Measurements from ENCODE around the gene PHKG2.

PHKG2 gene

DNA sequence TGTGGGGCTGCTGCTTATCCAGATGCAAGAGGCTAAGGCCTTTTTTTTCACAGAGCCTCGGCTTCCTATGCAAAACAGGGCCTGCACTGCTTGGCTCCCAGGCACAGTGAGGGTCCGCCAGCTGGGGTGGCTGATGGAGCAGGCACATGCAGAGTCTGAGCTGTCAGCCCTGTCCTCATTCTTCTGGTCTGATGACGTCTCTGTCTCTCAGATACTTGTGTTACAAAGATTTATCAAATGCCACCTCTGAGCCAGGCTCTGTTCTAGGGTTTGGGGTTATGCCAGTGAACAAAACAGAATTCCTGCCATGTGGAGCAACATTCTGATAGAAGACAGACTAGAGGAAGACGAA is 18.7 kb downstream of the PHKG2 start:
- H3K9ac ChIP-seq (ENCODE audit: low read length) = no peak overlapping the region
- no peak overlapping the region for H2AFZ ChIP-seq (ENCODE audit: low read depth, low read length)
- H4K20me1 ChIP-seq (ENCODE audit: insufficient read depth, low read length) = no peaks in the 10 kb centered on the region
- H3K79me2 ChIP-seq (ENCODE audit: low read length) = peaks cover 20% of the 10 kb centered on the region
- no peak overlapping the region for H3K4me3 ChIP-seq (ENCODE audit: low read length)
- H3K27ac ChIP-seq (ENCODE audit: low read length) = no peak overlapping the region
- no peaks in the 10 kb centered on the region for H3K9me3 ChIP-seq (ENCODE audit: insufficient read depth, low read length)
- no peak for TF ChIP-seq EZH2phosphoT487 (IDR thresholded peaks at IDR 0.05; ENCODE audit: low read depth)
- TF ChIP-seq, protein P1, sequence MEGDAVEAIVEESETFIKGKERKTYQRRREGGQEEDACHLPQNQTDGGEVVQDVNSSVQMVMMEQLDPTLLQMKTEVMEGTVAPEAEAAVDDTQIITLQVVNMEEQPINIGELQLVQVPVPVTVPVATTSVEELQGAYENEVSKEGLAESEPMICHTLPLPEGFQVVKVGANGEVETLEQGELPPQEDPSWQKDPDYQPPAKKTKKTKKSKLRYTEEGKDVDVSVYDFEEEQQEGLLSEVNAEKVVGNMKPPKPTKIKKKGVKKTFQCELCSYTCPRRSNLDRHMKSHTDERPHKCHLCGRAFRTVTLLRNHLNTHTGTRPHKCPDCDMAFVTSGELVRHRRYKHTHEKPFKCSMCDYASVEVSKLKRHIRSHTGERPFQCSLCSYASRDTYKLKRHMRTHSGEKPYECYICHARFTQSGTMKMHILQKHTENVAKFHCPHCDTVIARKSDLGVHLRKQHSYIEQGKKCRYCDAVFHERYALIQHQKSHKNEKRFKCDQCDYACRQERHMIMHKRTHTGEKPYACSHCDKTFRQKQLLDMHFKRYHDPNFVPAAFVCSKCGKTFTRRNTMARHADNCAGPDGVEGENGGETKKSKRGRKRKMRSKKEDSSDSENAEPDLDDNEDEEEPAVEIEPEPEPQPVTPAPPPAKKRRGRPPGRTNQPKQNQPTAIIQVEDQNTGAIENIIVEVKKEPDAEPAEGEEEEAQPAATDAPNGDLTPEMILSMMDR (IDR thresholded peaks at IDR 0.05; ENCODE audit: low read depth, low read length) = no peak
- no peak overlapping the region for H3K4me2 ChIP-seq (ENCODE audit: low read length)
- no peaks in the 10 kb centered on the region for H3K27me3 ChIP-seq (ENCODE audit: low read depth, low read length)
- H3K4me1 ChIP-seq (ENCODE audit: low read length) = peaks cover 10% of the 10 kb centered on the region
- peaks cover 70% of the 10 kb centered on the region for H3K36me3 ChIP-seq (replicated peaks; ENCODE audit: low read depth, low read length)

DNA sequence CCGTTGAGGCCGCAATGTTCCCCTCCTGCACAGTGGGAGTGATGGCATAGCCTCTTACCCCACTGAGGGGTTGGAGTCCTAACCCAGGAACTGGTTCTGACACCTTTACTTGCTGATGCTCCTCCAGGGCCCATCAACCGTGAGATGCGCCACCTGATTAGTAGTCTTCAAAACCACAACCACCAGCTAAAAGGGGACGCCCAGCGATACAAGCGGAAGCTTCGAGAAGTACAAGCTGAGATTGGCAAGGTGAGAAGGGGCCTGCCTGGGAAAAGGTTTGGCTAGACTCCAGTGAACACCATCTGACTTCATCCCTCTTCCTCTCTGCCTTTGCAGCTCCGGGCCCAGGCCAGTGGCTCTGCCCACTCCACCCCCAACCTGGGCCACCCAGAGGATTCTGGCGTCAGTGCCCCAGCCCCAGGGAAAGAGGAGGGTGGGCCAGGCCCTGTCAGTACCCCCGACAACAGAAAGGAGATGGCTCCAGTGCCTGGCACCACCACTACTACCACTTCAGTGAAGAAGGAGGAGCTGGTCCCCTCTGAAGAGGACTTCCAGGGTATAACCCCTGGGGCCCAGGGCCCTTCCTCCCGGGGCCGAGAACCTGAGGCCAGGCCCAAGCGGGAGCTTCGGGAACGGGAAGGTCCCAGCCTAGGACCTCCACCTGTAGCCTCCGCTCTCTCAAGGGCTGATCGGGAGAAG is 19.7 kb downstream of the PHKG2 start:
- H3K9ac ChIP-seq (ENCODE audit: low read length) = no peak overlapping the region
- H3K4me2 ChIP-seq (ENCODE audit: low read length) = no peak overlapping the region
- no peaks in the 10 kb centered on the region for H3K9me3 ChIP-seq (ENCODE audit: insufficient read depth, low read length)
- no peak overlapping the region for H3K4me3 ChIP-seq (ENCODE audit: low read length)
- no peaks in the 10 kb centered on the region for H3K27me3 ChIP-seq (ENCODE audit: low read depth, low read length)
- no peaks in the 10 kb centered on the region for H4K20me1 ChIP-seq (ENCODE audit: insufficient read depth, low read length)
- H3K27ac ChIP-seq (ENCODE audit: low read length) = no peak overlapping the region
- H3K79me2 ChIP-seq (ENCODE audit: low read length) = peaks cover 12% of the 10 kb centered on the region
- peaks cover 79% of the 10 kb centered on the region for H3K36me3 ChIP-seq (replicated peaks; ENCODE audit: low read depth, low read length)
- peaks cover 7% of the 10 kb centered on the region for H3K4me1 ChIP-seq (ENCODE audit: low read length)
- no peak overlapping the region for H2AFZ ChIP-seq (ENCODE audit: low read depth, low read length)
- TF ChIP-seq, protein P1 (IDR thresholded peaks at IDR 0.05; ENCODE audit: low read depth, low read length) = no peak
- no peak for TF ChIP-seq EZH2phosphoT487 (IDR thresholded peaks at IDR 0.05; ENCODE audit: low read depth)

DNA sequence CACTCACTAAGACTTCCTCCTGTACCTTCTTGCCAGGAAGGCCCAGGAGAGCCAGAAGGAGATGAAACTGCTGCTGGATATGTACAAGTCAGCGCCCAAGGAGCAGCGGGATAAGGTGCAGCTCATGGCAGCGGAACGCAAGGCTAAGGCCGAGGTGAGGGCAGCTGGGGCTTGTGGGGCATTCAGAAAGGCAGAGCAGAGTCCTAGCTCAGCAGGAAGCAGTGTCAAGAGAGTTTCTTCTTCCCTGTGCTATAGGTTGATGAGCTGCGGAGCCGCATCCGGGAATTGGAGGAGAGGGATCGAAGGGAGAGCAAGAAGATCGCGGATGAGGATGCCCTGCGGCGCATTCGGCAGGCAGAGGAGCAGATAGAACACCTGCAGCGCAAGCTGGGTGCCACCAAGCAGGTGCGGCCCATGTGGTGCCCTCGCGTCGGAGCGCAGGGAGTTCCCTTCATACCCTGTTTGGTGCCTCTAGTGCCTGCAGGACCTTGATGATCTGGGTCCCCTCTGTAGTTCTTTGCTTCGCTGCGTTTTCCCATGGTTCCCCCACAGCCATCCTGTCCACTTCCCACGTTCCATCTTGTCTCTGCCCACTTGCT is 20.5 kb downstream of the PHKG2 start:
- no peaks in the 10 kb centered on the region for H3K27me3 ChIP-seq (ENCODE audit: low read depth, low read length)
- no peak overlapping the region for H3K27ac ChIP-seq (ENCODE audit: low read length)
- TF ChIP-seq EZH2phosphoT487 (IDR thresholded peaks at IDR 0.05; ENCODE audit: low read depth) = no peak
- TF ChIP-seq, protein P1 (IDR thresholded peaks at IDR 0.05; ENCODE audit: low read depth, low read length) = no peak
- H3K9ac ChIP-seq (ENCODE audit: low read length) = no peak overlapping the region
- no peaks in the 10 kb centered on the region for H3K4me1 ChIP-seq (ENCODE audit: low read length)
- H3K79me2 ChIP-seq (ENCODE audit: low read length) = peaks cover 5% of the 10 kb centered on the region; the same call in 1 of the 2 replicates
- no peaks in the 10 kb centered on the region for H4K20me1 ChIP-seq (ENCODE audit: insufficient read depth, low read length)
- H3K4me2 ChIP-seq (ENCODE audit: low read length) = no peak overlapping the region
- H3K4me3 ChIP-seq (ENCODE audit: low read length) = no peak overlapping the region
- no peak overlapping the region for H2AFZ ChIP-seq (ENCODE audit: low read depth, low read length)
- H3K9me3 ChIP-seq (ENCODE audit: insufficient read depth, low read length) = no peaks in the 10 kb centered on the region
- H3K36me3 ChIP-seq (replicated peaks; ENCODE audit: low read depth, low read length) = peaks cover 81% of the 10 kb centered on the region

DNA sequence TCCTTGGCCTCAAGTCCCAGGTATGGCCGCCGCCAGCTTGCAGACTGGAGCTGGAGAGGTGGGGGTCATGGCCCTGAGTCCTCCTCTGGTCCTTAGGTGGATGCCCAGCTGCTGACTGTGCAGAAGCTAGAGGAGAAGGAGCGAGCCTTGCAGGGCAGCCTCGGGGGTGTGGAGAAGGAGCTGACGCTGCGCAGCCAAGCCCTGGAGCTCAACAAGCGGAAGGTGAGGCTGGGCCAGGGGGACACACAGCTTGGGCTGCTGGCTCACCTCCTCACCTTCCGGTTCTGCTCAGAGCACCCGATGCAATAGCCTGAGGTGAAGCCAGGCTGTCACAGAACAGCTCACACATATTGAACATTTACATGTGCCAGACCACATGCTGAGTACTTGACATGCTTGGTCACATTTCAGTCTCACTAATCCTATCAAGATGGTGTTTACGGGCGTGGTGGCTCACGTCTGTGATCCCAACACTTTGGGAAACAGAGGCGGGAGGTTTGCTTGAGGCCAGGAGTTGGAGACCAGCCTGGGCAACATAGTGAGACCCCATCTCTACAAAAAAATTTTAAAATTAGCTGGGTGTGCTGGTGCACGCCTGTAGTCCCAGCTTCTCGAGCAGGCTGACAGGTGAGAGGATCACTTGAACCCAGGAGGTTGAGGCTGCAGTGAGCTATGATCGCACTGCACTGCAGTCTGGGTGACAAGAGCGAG is 21.3 kb downstream of the PHKG2 start:
- H2AFZ ChIP-seq (ENCODE audit: low read depth, low read length) = no peak overlapping the region
- no peaks in the 10 kb centered on the region for H3K4me1 ChIP-seq (ENCODE audit: low read length)
- H3K4me3 ChIP-seq (ENCODE audit: low read length) = no peak overlapping the region
- peaks cover 73% of the 10 kb centered on the region for H3K36me3 ChIP-seq (replicated peaks; ENCODE audit: low read depth, low read length)
- no peaks in the 10 kb centered on the region for H3K27me3 ChIP-seq (ENCODE audit: low read depth, low read length)
- no peak overlapping the region for H3K9ac ChIP-seq (ENCODE audit: low read length)
- H3K27ac ChIP-seq (ENCODE audit: low read length) = no peak overlapping the region
- no peaks in the 10 kb centered on the region for H3K9me3 ChIP-seq (ENCODE audit: insufficient read depth, low read length)
- no peaks in the 10 kb centered on the region for H4K20me1 ChIP-seq (ENCODE audit: insufficient read depth, low read length)
- no peaks in the 10 kb centered on the region for H3K79me2 ChIP-seq (ENCODE audit: low read length)
- no peak for TF ChIP-seq EZH2phosphoT487 (IDR thresholded peaks at IDR 0.05; ENCODE audit: low read depth)
- TF ChIP-seq, protein P1 (IDR thresholded peaks at IDR 0.05; ENCODE audit: low read depth, low read length) = no peak
- H3K4me2 ChIP-seq (ENCODE audit: low read length) = no peak overlapping the region
